DOHH2 (cell line): ENCODE results near the gene TRPC4.

Source experiments
- H3F3A ChIP-seq: fragments of 200-600 bp; sonication (generic), shearing (Covaris generic); 2 replicates; pipeline ENCODE4 v1.6.0; 2016; ENCODE audit warnings: antibody characterized with exemption, mild to moderate bottlenecking; ENCODE audit not compliant: control insufficient read depth, insufficient read depth
- H3K27ac ChIP-seq: fragments of 200-600 bp; sonication (generic); 2 replicates; pipeline ENCODE4 v1.5.1; 2014; ENCODE audit warnings: low read depth, mild to moderate bottlenecking, low read length, moderate library complexity
- H3K27me3 ChIP-seq: fragments of 200-600 bp; sonication (generic); 2 replicates; pipeline ENCODE4 v1.6.1; 2014; ENCODE audit warnings: mild to moderate bottlenecking, low read length, mixed read lengths; ENCODE audit not compliant: control insufficient read depth
- H3K36me3 ChIP-seq: fragments of 200-600 bp; sonication (generic); 2 replicates; pipeline ENCODE4 v1.6.1; 2014; ENCODE audit warnings: mild to moderate bottlenecking, low read length, moderate library complexity, mixed read lengths; ENCODE audit not compliant: control insufficient read depth
- H3K4me1 ChIP-seq: fragments of 200-600 bp; sonication (generic); 2 replicates; pipeline ENCODE4 v1.6.1; 2014; ENCODE audit warnings: mild to moderate bottlenecking, low read length, mixed read lengths; ENCODE audit not compliant: control insufficient read depth
- H3K4me2 ChIP-seq: fragments of 200-600 bp; sonication (generic); 2 replicates; pipeline ENCODE4 v1.6.0; 2014; ENCODE audit warnings: mild to moderate bottlenecking, low read length, moderate library complexity
- H3K4me3 ChIP-seq: fragments of 200-600 bp; sonication (generic); 2 replicates; pipeline ENCODE4 v1.5.1; 2014; ENCODE audit warnings: mild to moderate bottlenecking, low read length, mixed read lengths
- H3K79me2 ChIP-seq: fragments of 200-600 bp; sonication (generic); 2 replicates; pipeline ENCODE4 v1.6.1; 2014; ENCODE audit warnings: mild to moderate bottlenecking, low read length, mixed read lengths; ENCODE audit not compliant: control insufficient read depth
- H3K9me2 ChIP-seq: fragments of 200-600 bp; sonication (generic); replicated peaks from 2 replicates; pipeline ENCODE4 v1.6.1; 2014; ENCODE audit warnings: mild to moderate bottlenecking, low read length, mixed read lengths; ENCODE audit not compliant: control insufficient read depth
- H3K9me3 ChIP-seq: fragments of 200-600 bp; sonication (generic); 2 replicates; pipeline ENCODE4 v1.6.1; 2014; ENCODE audit warnings: antibody characterized with exemption, low read length, mixed read lengths; ENCODE audit not compliant: control insufficient read depth, insufficient read depth
- H4K20me1 ChIP-seq: fragments of 200-600 bp; sonication (generic); 2 replicates; pipeline ENCODE4 v1.6.0; 2014; ENCODE audit warnings: low read depth, mild to moderate bottlenecking, antibody characterized with exemption, low read length, moderate library complexity; ENCODE audit not compliant: control insufficient read depth, insufficient read depth
- CTCF ChIP-seq: fragments of 200-600 bp; sonication (generic); IDR thresholded peaks from one replicate; pipeline ENCODE4 v1.5.1; 2014; ENCODE audit warnings: antibody characterized with exemption, mild to moderate bottlenecking, low read depth, low read length; ENCODE audit not compliant: poor library complexity, severe bottlenecking
- EZH2phosphoT487 ChIP-seq: fragments of 200-600 bp; sonication (generic); IDR thresholded peaks from 2 replicates; pipeline ENCODE4 v1.6.1; 2017; ENCODE audit warnings: borderline replicate concordance, mild to moderate bottlenecking, antibody characterized with exemption, low read length, moderate library complexity, mixed read lengths

Gene TRPC4

DNA sequence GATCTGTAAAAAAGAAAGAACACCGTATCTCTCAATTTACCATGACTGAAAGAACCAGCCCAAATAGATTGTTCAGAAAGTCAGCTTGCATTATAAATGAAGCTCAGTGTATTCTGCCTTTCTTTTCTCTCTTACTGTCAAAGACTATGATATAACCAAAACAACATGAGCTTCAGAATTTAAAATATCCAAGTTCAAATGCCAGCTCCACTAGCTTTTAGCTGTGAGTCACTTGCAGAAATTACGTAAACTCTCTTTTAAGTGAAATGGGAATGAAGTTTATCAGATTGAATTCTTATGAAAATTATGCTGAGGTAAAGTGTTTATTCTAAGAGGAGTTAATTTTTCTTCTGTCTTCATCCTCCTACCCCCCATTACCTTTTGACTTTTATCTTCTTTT, 251.0 kb downstream of the TRPC4 start:
- TF ChIP-seq EZH2phosphoT487 (no peak), CTCF (no peak)
- H3K36me3 ChIP-seq = no peaks in the 10 kb centered on the region
- H3K9me2 ChIP-seq = no peaks in the 10 kb centered on the region
- no peaks in the 10 kb centered on the region for H4K20me1 ChIP-seq
- no peaks in the 10 kb centered on the region for H3K79me2 ChIP-seq
- H3K9me3 ChIP-seq = no peaks in the 10 kb centered on the region
- no peaks in the 10 kb centered on the region for H3K4me1 ChIP-seq
- H3K4me3 ChIP-seq = no peak overlapping the region
- no peak overlapping the region for H3K4me2 ChIP-seq
- H3K27ac ChIP-seq = no peak overlapping the region
- no peaks in the 10 kb centered on the region for H3K27me3 ChIP-seq
- H3F3A ChIP-seq = no peaks in the 10 kb centered on the region

DNA sequence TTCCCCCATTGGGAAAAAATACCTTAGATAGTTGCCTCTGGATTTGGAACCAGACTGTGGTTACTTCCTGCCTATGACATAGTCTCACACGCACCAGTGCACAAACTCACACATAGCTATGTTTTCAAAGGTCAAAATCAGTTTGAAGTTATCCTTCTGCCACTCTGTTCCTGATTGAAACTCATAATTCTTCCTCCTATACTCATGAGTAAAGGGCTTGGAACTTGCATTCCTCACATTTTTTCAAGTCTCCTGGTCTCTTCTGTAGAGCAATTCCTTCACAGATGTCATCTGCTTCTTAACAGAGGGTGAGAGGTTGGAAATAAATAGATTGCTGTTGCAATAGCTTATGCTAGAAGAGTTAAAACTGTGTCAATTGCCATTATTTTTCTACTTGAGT, 252.4 kb downstream of the TRPC4 start:
- Histone ChIP-seq H3K9me3 (no peaks in the 10 kb centered on the region), H4K20me1 (no peaks in the 10 kb centered on the region), H3F3A (no peaks in the 10 kb centered on the region), H3K4me2 (no peak overlapping the region), H3K4me1 (no peaks in the 10 kb centered on the region), H3K27ac (no peak overlapping the region), H3K9me2 (no peaks in the 10 kb centered on the region), H3K79me2 (no peaks in the 10 kb centered on the region), H3K36me3 (no peaks in the 10 kb centered on the region), H3K4me3 (no peak overlapping the region), H3K27me3 (no peaks in the 10 kb centered on the region)
- TF ChIP-seq CTCF (no peak), EZH2phosphoT487 (no peak)

DNA sequence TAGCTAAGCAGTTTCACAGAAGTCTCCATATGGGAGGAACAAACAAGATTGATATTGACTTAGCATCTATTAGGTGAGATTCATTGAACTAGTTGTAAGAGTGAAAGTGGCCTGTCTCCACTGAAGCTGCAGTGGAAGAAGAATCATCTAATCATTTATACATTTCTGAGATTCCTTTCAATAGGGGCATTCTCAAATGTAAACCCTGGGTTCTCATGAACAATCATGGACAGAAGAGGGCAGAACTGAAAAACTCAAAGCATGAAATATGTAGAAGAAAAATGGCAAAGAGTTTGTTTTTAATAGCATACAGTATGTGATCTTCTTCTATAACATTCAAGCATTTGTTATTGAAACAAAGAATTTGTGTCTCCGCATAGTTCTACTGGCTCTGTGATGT, 253.4 kb downstream of the TRPC4 start:
- H3K9me2 ChIP-seq = no peaks in the 10 kb centered on the region
- H4K20me1 ChIP-seq = no peaks in the 10 kb centered on the region
- H3F3A ChIP-seq = no peaks in the 10 kb centered on the region
- H3K27ac ChIP-seq = no peak overlapping the region
- no peak overlapping the region for H3K4me2 ChIP-seq
- H3K36me3 ChIP-seq = no peaks in the 10 kb centered on the region
- TF ChIP-seq EZH2phosphoT487 (no peak), CTCF (no peak)
- H3K4me3 ChIP-seq = no peak overlapping the region
- no peaks in the 10 kb centered on the region for H3K27me3 ChIP-seq
- H3K79me2 ChIP-seq = no peaks in the 10 kb centered on the region
- H3K4me1 ChIP-seq = no peaks in the 10 kb centered on the region
- no peaks in the 10 kb centered on the region for H3K9me3 ChIP-seq

- Histone ChIP-seq H4K20me1 (no peaks in the 10 kb centered on the region), H3K27me3 (no peaks in the 10 kb centered on the region), H3F3A (no peaks in the 10 kb centered on the region), H3K79me2 (no peaks in the 10 kb centered on the region), H3K27ac (no peak overlapping the region), H3K9me3 (no peaks in the 10 kb centered on the region), H3K36me3 (no peaks in the 10 kb centered on the region), H3K4me1 (no peaks in the 10 kb centered on the region), H3K4me2 (no peak overlapping the region), H3K4me3 (no peak overlapping the region), H3K9me2 (no peaks in the 10 kb centered on the region)
- TF ChIP-seq CTCF (no peak), EZH2phosphoT487 (no peak)
These were observed 254.3 kb downstream of the TRPC4 start for GRCh38 chr13:37615276-37615675.
